OCI-LY7 (cell line): ENCODE measurements around the gene GRID2.

ENCODE experiments used
- CTCF ChIP-seq: fragments of 200-600 bp; sonication (generic); conservative IDR thresholded peaks from 2 replicates; pipeline ENCODE4 v1.5.1; 2014; ENCODE audit warnings: mild to moderate bottlenecking, antibody characterized with exemption, low read length, moderate library complexity, mixed read lengths
- EZH2phosphoT487 ChIP-seq: fragments of 200-600 bp; sonication (generic); IDR thresholded peaks from 2 replicates; pipeline ENCODE4 v1.6.1; 2018; ENCODE audit warnings: low read depth, borderline replicate concordance, mild to moderate bottlenecking, mixed run types, antibody characterized with exemption, low read length, moderate library complexity, mixed read lengths

DNA sequence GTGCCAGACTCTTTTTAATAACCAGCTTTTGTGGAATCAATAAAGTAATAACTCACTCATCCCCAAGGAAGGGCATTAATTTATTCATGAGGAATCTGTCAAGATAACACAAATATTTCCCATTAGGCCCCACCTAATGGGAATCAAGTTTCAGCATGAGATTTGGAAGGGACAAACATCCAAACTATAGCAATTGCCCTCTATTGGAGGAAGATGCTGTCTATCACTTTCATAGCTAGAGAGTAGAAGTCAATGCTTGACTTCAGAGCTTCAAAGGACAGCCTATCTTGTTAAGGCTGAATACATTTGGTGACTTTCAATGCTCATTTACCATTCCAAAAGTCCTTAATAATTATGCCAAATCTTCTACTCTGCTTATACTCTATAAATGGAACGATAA lies 1439.9 kb downstream of the GRID2 start:
- TF ChIP-seq CTCF (no peak), EZH2phosphoT487 (no peak)
